GM12865 (cell line): ENCODE results near the gene KRTAP4-5.
"Not testable (repeated sequence)": the region's sequence is repeated elsewhere in the genome, so short reads cannot be mapped to it uniquely, and the experiment has no call there.

Experiments
- DNase-seq: peaks from one replicate; pipeline ENCODE4 v3.0.0; 2010; ENCODE audit warnings: low read depth
- H3K4me3 ChIP-seq: 2 replicates; pipeline ENCODE4 v1.5.1; 2011; ENCODE audit warnings: mild to moderate bottlenecking, low read depth, low read length, control low read depth
- CTCF ChIP-seq: IDR thresholded peaks from 2 replicates; pipeline ENCODE4 v1.5.1; 2011; ENCODE audit warnings: low read length, control low read depth, low read depth, inconsistent platforms; ENCODE audit not compliant: insufficient read depth; ENCODE audit errors: missing control alignments

The KRTAP4-5 gene

GRCh38 chr17:41167561-41167960 lies 17.9 kb upstream of the KRTAP4-5 start:
- no peak for DNase-seq
- no peak for TF ChIP-seq CTCF
- no peak overlapping the region for H3K4me3 ChIP-seq

- DNase-seq: no peak
- no peak for TF ChIP-seq CTCF
- H3K4me3 ChIP-seq: no peak overlapping the region
These were observed 14.2 kb upstream of the KRTAP4-5 start for GRCh38 chr17:41163828-41164227.

GRCh38 chr17:41160648-41161047 lies 11.0 kb upstream of the KRTAP4-5 start, which contains the start of gene KRTAP4-4:
TSS of gene KRTAP4-4 (minus strand) at chr17:41160748. CDS start at chr17:41160691, 57 bp downstream.
- no peak for TF ChIP-seq CTCF
- no peak within 1 kb of the TSS for H3K4me3 ChIP-seq
- no peak for DNase-seq

- not testable (repeated sequence) for DNase-seq, H3K4me3 ChIP-seq
These were observed 10.6 kb upstream of the KRTAP4-5 start for GRCh38 chr17:41160190-41160589.

- no peak for TF ChIP-seq CTCF
- H3K4me3 ChIP-seq: no peak overlapping the region
- DNase-seq: no peak
These were observed 4.2 kb upstream of the KRTAP4-5 start for GRCh38 chr17:41153856-41154255.

- no peak overlapping the region for H3K4me3 ChIP-seq
- TF ChIP-seq CTCF: no peak
- DNase-seq: no peak
These were observed 1.9 kb upstream of the KRTAP4-5 start for GRCh38 chr17:41151525-41151924.

GRCh38 chr17:41150026-41150425 lies 401 bp upstream of the KRTAP4-5 start:
- no peak overlapping the region for H3K4me3 ChIP-seq
- no peak for TF ChIP-seq CTCF
- no peak for DNase-seq

GRCh38 chr17:41148971-41149651 lies 514 bp downstream of the KRTAP4-5 start:
- DNase-seq, H3K4me3 ChIP-seq: not testable (repeated sequence)
